CD4-positive, alpha-beta T cell treated with Interleukin-17A for 4 hours (primary cell): Measurements from ENCODE around the gene HAPLN3.
"Not testable (repeated sequence)": the region's sequence is repeated elsewhere in the genome, so short reads cannot be mapped to it uniquely, and the experiment has no call there.

Experiments
- DNase-seq: peaks from one replicate; pipeline ENCODE4 v3.0.0-alpha.2; 2020; ENCODE audit warnings: mixed read lengths

The HAPLN3 gene, protein sequence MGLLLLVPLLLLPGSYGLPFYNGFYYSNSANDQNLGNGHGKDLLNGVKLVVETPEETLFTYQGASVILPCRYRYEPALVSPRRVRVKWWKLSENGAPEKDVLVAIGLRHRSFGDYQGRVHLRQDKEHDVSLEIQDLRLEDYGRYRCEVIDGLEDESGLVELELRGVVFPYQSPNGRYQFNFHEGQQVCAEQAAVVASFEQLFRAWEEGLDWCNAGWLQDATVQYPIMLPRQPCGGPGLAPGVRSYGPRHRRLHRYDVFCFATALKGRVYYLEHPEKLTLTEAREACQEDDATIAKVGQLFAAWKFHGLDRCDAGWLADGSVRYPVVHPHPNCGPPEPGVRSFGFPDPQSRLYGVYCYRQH

DNA sequence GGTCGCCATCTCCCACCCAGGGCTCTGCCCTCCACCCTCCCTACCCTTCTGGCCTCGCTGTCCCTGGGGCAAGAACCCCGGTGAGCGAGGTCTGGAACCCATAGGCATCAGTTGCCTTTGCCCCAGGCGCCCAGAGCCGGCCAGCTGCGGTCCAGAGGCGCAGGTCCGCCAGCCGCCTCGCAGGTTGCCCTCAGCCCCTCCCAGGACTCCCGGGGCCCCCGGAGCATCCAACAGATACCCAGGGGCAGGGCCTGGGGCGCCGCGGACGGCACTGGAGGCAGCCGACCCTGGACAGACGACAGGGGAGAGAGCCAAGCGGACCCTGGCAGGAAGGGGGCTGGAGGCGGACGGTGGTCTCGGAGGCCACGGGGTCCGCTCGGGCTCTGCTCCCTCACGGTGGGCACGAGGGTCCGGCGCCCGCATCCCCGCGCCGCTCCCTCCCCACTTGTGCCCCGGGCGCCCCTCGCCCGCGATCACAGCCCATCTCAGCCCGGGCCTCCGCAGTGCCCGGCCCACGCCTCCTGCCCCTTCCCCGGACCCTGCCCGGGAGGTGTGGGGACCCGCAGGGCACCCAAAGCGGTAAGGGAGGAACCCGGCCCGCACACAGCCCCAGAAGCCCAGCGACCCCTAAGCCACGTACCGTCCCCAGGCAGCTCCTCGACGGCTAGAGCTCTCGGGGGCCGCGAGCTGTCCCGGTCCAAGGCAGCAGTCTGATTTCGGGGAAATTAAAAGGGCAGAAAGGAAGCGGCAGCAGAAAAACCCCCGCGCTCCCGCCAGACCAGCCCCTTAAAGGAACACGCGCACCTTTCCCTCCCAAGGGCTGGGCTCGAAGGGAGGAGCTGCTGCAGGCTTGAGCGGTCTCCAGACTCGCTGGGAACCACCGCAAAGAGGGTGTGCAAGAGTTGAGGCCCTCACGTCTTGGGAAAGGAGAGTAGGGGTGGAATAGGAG is at the start of gene HAPLN3:
Gene HAPLN3 (minus strand): TSS at position 726 of the 949 bp plus-strand sequence. CDS start 8,246 bp downstream, outside the sequence.
- peak; percentile 67 for DNase-seq

DNA sequence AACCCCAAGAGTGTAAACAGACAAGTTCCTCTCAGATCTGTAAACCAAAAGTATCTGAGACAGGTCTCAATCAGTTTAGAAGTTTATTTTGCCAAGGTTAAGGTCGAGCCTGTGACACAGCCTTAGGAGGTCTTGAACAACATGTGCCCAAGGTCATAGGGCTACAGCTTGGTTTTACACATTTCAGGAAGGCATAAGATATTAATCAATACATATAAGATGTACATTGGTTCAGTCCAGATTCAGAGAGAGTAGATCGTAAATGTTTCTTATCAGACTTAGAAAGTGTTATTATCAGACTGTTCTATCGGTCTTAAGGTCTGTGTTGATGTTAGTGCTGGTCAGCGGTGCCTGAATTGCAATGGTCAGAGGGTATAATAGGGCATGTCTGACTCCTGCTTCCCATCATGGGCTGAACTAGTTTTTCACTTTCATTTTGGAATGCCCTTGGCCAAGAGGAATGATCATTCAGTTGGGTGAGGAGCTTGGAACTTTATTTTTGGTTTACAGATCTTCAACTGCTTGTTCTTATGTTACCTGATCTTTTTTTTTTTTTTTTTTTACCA is 44.8 kb upstream of the HAPLN3 start:
- DNase-seq, result no peak

DNA sequence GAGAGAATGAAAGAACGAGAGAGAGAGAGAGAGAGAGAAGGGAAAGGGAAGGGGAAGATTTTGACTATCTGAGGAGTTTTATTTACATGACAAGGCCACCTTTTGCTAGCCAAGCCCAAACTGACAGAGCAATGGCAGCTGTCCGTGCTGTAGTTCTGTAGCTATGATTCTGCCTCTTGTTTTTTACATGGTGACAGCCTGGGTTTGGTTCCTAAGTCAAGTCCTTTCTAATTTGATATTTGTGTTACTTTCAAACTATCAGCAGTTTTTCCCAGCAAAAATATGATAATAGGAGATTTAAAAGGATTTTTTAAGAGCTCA is 44.1 kb upstream of the HAPLN3 start:
- DNase-seq, result no peak

DNA sequence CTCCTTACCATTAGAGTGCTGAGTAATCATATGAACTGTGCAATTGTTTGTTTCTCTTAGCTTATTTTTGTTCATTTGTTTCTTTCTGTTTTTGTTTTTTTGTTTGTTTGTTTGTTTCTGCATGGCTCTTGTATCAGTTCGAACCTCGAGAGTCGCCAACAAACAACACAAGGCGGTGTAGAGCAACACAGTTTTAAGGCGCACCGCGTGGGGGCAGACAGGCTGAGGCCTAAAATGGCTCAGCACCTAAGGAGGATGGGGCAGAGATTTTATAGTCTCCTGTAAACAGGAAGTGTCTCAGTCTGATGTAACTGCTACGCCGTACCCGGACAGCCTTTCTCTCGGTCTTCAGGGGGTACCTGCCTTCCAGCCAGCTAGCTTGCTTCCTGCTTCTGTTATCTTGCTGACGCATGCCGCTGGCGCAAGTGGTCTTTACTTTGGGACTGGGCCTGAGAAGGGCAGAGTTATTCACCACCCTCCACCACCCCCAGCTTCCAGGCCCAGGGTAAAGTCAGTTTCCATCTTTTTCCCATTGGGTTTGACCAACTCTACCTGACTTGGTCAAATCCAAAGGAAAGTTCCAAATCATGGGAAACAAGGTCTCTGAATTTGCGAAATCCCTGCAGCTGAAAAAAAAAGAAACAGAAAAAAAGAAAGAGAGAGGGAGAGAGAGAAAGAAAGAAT is 43.6 kb upstream of the HAPLN3 start:
- no peak for DNase-seq

DNA sequence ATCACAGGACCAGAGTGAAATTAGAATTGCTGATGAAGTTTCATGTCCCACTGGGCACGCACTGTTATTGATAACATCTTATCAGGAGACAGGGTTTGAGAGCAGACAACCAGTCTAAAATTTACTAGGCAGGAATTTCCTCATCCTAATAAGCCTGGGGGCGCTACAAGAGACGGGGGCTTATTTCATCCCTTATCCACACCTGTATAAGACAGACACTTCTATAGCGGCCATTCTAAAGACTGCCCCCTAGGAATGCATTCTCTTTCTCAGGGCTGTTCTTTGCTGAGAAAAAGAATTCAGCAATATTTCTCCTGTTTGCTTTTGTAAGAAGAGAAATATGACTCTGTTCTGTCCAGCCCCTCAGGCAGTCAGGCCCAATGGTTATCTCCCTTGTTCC is 39.1 kb upstream of the HAPLN3 start:
- DNase-seq, result not testable (repeated sequence)

DNA sequence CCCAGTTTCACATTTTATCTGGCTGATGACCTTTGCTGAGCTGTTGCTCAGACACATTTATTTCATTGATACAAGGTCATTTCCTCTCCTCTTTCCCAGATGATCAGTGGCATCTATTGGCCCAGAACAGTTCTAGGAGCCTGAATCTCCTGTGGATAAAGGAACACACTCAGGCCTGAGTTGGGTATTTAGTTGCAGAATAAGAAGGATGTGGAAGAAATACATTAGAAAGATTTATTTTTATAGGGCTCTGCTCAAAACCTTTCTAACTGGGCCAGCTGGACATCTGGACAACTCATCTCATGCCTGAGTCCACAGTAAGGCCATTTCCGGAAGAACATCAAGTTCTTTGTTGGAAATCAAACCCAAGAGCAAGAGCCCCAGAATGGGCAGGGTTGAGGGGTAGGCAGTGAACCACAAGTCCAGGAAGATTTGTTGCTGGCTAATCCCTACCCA is 37.6 kb upstream of the HAPLN3 start:
- no peak for DNase-seq

DNA sequence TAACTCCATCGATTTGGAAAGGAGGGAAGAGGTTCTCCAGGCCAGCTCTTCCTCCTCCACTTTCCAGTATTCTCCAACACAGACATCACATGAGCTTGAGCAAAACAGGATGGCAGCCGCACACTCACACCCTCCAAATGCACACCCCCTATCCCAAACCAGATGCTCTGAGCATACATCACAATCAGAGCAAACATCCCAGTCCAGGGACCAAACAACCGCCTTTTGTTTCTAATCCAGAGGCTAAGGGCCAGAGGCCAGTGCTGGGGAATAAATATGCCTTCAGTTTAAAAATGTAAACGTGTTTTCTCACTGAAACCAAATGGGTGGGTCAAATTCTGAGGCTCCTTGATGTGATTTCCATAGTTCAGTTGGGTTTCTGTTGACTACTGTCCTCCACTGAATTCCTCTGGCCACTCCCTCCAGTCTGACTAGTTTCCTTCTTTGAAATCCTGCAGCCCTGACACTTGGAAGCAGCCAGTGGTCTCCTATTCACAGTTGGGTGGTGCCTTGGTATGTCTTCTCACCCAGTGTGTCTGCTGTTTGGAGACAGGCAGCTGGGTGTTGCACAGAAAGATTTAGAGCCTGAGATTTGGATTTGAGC is 37.0 kb upstream of the HAPLN3 start:
- no peak for DNase-seq

DNA sequence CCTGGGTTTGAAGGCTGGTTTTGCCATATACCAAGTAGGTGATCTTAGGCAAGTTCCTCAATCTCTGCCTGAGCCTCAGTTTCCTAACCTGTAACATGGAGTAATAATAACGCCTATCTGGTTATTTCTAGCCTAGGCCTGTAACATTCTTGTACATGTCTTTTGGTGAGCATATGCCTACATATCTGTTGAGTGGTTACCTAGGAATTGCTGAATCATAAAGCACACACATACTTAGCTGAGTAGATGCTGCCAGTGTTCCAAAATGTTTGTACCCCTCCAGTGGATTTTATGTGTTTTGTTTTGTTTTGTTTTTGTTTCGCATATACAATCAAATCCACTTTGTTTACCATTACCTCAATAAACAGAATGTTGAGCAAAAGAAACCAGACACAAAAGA is 35.2 kb upstream of the HAPLN3 start:
- no peak for DNase-seq

DNA sequence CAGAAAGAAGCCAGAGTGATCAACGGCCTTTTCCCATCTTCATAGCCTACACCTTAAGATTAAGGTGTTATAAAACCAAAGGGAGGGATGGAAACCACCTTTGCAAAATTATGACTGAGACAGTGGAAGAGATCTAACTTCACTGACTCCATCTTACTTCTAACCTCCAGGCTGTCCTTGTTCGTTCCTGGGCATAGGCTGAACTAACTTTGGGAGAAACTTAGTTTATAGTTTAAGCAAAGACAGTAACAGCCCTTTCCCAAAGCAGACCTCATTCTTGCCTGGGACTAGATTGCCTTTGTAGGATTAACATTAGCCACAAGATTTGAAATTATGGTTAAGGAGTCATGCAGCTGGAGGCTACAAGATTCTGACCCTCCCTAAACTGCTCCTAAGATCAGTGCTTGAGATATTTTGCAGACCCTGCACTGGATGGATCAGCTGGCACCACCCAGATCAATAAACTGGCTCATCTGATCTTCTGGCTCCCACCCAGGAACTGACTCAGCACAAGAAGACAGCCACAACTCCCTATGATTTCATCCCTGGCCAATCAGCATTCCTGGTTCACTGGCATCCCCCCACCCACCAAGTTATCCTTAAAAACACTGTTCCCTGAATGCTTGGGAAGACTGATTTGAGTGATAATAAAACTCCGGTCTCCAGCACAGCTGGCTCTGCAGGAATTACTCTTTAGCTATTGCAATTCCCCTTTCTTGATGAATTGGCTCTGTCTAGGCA is 34.2 kb upstream of the HAPLN3 start:
- not testable (repeated sequence) for DNase-seq

DNA sequence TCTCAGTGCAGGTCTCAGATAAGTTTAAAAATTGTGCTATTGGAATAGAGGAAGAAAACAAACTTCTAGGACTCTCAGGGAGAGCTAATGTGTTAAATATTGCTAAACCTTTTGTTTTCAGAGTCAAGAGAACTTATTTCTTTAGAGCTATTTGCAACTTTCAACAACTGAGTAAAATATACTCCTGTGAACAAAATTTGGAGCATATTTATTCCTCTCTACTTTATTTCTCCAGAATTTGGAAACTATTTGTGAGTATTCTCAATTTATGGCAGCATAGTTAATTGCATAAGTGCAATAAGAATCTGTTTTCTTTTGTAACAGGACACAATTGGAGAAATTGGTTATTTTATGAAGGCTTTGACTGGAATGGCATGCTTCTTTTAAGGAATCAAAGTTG is 32.8 kb upstream of the HAPLN3 start:
- not testable (repeated sequence) for DNase-seq

DNA sequence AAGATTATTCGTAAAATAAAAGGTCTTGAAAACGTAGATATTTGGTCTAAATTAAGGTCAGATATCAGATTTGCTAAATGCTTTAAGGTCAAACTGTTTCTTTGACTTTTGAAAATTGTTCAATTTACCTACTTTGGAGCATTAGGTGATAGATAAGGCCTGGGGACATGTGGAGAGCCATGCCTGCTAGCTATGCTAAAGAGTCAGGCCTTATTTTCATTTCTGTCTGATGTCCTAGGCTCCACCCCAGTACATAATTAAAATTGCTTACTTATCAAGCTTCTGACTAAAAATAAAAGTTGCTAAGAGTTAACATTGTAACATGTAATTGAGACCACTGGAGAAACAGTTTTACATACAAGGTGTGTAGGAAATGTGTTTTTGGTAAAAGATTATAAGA is 30.3 kb upstream of the HAPLN3 start:
- DNase-seq, result not testable (repeated sequence)

DNA sequence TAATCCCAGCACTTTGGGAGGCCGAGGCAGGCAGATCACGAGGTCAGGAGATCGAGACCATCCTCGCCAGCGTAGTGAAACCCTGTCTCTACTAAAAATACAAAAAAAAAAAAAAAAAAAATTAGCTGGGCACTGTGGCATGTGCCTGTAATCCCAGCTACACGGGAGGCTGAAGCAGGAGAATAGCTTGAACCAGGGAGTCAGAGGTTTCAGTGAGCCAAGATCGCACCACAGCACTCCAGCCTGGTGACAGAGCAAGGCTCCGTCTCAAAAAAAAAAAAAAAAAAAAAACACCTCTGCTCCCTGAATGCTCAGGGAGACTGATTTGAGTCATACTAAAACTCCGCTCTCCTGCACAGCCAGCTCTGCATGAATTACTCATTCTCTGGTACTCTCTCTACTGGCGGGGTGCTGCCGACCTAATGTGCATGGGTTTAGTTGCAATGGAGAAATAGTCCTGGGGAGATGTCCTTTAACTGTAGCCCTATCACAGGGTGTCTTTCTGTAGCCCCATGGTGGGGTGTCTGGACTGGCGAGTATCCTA is 25.6 kb upstream of the HAPLN3 start:
- DNase-seq, result not testable (repeated sequence)

DNA sequence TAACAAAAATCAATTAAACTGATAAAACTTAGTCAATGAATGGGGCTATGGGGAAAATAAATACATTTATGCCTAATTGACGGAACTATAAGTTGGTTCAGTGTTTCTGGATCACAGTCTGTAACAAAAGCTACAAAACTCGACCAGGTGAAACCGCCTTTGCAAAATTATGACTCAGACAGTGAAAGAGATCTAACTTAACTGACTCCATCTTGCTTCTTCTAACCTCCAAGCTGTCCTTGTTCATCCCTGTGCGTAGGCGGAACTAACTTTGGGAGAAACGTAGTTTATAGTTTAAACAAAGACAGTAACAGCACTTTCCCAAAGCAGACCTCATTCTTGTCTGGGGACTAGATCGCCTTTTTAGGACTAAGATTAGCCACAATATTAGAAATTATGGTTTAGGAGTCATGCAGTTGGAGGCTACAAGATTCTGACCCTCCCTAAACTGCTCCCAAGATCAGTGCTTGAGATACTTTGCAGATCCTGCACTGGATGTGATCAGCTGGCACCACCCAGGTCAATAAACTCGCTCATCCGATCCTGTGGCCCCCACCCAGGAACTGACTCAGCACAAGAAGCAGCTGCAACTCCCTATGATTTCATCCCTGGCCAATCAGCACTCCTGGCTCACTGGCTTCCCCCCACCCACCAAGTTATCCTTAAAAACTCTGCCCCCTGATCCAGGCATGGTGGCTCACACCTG is 25.0 kb upstream of the HAPLN3 start:
- DNase-seq, result no peak

DNA sequence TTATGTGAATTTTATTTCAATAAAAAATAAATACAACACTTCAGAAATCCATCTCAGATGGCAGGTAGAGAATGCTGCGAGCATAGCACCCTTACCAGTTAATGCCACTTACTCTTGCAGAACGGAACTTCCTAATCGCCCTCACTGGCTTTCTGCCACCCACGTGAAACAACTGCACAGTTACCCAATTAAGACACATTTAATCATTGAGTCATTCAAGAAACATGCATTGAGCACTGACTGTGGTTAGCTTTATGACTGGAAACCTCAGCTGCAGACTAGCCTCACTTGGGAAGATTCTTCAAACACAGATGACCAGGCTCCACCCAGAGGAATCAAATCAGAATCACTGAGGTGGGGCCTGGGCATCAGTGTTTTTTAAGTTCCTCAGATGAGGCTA is 23.4 kb upstream of the HAPLN3 start:
- no peak for DNase-seq

DNA sequence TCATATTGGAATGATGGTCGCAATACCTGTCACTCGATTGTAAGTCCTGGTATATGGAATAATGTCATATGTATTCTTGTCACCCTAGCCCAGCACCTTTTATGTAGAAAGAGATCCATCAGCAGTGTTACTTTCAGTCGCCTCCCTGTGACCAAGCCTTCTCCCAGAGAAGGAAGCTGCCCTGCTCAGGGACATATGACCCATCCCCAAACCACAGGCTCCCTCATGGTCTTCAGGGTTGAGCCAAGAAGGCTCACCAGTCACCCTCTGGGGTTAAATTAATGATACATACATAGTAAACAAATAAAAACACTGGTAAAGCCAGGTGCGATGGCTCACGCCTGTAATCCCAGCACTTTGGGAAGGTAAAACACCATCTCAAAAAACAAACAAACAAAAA is 22.4 kb upstream of the HAPLN3 start:
- no peak for DNase-seq

DNA sequence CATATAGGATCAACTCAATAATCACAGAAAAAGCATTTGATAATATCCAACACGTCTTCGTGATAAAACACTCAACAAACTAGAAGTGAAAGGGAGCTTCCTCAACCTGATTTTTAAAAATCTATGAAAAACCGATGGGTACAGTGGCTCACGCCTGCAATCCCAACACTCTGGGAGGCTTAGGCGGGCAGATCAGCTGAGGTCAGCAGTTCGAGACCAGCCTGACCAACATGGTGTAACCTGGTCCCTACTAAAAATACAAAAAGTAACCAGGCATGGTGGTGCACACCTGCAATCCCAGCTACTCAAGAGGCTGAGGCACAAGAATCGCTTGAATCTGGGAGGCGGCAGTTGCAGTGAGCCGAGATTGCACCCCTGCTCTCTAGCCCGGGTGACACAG is 20.0 kb upstream of the HAPLN3 start:
- DNase-seq, result no peak

DNA sequence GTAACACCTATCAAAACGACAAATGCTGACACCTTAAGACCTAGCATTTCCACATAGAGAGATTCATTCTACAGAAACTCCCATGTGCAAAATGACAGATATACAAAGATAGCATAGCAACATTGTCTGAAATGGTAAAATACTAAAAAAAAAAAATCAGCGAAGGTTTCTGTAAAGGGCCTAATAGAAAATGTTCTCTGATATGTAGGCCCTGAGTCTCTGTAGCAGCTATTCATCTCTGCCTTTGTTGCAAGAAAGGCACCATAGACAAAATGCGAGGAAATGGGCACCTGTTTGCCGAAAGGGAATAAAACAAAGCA is 18.5 kb upstream of the HAPLN3 start:
- DNase-seq, result no peak

DNA sequence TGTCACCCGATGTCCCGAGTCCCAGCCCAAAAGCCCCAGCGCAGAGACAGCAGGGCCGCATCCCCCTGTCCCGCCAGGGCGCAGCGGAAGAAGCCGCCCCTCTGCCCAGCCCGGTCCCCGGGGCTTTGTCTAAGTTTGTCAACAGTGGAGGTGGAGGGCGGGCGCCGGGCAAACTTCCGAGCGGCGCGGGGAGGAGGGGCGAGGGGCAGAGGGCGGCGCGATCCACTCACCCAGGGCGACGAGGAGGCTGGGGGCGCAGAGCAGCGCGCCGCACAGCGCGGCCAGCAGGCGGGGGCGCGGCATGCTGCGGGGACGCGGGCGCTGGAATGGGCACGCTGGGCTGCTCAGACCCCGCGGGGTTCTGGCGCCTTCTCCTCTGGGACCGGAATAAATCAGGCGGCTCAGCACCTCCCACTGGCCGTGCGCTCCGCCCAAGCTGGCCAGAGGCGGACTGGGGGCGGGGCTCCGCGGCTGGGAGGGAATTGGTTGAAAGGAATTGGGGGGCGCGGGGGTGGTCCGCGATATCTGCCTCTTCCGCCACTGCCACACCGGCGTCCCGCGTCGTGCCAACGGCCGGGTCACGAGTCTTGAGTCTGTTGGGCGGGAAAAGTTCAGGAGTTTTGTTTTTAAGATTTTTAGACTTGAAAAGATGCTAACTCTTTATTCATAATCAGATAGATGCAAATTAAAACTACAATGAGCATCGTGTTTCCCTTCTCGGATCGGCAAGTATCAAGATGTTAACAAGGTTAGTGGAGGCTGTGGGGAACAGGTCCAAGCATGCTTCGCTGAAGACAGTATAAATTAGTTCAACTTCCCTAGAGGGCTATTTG is 17.9 kb upstream of the HAPLN3 start, which contains the start of gene MFGE8:
Gene MFGE8 (minus strand): TSS at position 363 of the 833 bp plus-strand sequence. CDS start 60 bp downstream, at position 303.
- DNase-seq, result peak; percentile 83

DNA sequence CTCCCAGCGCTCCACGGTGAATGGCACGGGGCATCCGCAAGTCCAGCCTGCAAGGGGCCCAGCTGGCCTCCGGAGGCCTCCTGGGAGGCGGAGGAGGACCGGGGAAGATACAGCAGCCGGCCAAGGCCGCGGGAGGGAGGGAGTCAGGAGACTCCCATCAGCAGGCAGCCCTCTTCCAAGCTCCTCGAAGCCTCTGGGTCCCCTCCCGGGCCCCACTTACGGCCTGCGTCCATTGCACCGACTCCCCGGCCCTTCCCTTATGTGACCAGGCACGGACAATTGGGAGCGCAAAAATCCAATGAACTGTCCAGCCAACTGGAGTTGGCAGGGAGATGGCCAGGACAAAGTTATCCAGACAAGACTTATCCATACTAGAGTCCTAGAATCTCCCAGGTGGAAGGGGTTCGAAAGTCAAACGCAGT is 17.2 kb upstream of the HAPLN3 start:
- no peak for DNase-seq

DNA sequence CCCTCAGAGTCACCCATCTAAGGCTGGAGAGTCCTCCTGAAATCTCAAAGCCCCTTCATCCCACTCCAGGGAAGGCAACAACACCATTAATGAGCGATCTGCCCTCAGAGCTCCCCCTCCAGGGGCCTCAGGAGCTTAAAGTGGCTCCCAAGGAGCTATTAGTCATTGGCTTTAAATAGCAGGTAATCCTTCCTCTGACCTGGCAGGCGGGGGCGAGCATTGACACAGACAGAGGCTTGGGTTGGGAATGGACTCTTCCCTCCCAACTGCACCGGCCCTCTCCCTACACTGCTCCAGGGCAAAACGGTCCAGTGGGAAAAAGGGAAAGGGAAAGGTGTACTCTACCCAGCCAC is 16.4 kb upstream of the HAPLN3 start:
- no peak for DNase-seq
